Measurements from ENCODE around the gene TKT. TPM values are rescaled to one million over a fixed set of nuclear protein-coding genes. Genes with fewer than 3 reads are reported as not detected.
A peak's percentile ranks its signal among the peaks of the same experiment; 100 is the strongest.

TKT gene, protein sequence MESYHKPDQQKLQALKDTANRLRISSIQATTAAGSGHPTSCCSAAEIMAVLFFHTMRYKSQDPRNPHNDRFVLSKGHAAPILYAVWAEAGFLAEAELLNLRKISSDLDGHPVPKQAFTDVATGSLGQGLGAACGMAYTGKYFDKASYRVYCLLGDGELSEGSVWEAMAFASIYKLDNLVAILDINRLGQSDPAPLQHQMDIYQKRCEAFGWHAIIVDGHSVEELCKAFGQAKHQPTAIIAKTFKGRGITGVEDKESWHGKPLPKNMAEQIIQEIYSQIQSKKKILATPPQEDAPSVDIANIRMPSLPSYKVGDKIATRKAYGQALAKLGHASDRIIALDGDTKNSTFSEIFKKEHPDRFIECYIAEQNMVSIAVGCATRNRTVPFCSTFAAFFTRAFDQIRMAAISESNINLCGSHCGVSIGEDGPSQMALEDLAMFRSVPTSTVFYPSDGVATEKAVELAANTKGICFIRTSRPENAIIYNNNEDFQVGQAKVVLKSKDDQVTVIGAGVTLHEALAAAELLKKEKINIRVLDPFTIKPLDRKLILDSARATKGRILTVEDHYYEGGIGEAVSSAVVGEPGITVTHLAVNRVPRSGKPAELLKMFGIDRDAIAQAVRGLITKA
- polyA plus RNA-seq (2011; rRNA removed) (628 and 740 TPM in 2 replicates), polyA plus RNA-seq (2017; fragmentation: RNase III; extraction: RNeasy Plus Mini Kit Qiagen cat#74134 plus additional on column Dnase treatment) (1,284 to 1,468 TPM (median 1,457 TPM) in 3 replicates), polyA minus RNA-seq (2011; rRNA and poly(A)+ RNA removed) (615 and 777 TPM in 2 replicates)
- 788 and 1,278 TPM in 2 replicates for polyA plus RNA-seq (2012; cell fraction: cytosol; rRNA removed)
- 1,392 and 1,832 TPM in 2 replicates for polyA plus RNA-seq (2012; cell fraction: nucleus; rRNA removed)

DNA sequence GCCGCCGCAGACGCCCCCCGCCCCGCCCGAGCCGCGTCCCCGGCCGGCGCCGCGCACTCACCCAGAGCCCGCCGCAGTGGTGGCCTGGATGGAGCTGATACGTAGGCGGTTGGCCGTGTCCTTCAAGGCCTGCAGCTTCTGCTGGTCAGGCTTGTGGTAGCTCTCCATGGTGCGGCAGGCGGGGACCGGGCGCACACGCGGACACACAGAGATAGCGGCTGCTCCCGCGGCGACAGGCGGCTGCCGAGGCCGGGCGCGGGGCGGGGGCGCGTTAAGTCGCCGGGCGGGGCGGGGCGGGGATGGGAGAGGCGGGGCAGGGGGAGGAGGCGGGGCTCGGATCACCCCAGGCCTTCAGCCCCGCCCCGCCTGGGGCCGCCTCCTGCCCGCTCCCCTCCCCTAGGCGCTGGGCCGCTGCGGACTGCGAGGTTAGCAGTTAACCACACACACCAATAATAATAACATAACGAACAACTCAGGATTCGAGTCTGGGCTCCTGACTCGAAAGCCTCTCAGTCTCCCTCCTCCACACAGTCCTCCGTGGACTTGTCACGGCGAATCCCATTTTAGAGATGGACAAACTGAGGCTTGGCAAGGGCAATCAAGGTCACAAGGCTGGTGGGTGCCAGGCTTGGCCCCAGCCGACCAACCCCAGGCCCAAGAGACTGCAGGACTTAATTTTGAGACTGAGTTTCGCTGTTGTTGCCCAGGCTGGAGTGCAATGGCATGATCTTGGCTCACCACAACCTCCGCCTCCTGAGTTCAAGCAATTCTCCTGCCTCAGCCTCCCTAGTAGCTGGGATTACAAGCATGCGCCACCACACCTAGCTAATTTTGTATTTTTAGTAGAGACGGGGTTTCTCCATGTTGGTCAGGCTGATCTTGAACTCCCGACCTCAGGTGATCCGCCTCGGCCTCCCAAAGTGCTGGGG, at the start of gene TKT:
Gene TKT (minus strand): TSS at position 248 of the 929 bp plus-strand sequence. CDS start 80 bp downstream, at position 168.
- WGBS (ENCODE audit: missing lambda C conversion rate), result 51% methylated on average over 13 of the region's 66 CpGs
- Histone ChIP-seq H3K9me3 (no peaks in the 10 kb centered on the region), H3K27ac (peak within 1 kb of the TSS; percentile 99 to 100), H3K4me1 (peaks cover 29% of the 10 kb centered on the region), H3K4me2 (peak within 1 kb of the TSS; percentile 74), H3K4me3 (peak within 1 kb of the TSS; percentile 100)
- ATAC-seq (peak; percentile 65 to 67), FAIRE-seq (no peak), DNase-seq (ENCODE audit: low read depth in 1 of 2, low spot score in 1 of 2) (peak; percentile 67 to 82)
- ChIA-PET POLR2A (interaction anchor here (0.6 to 2.9 kb wide), 7 partner anchors 8 to 32 kb away, joined by 3 to 22 read pairs (median 4); no protein-coding TSS in a partner anchor), CTCF (interaction anchor here (0.6 to 2.0 kb wide), 5 partner anchors 9 to 29 kb away, joined by 3 to 8 read pairs (median 3); no protein-coding TSS in a partner anchor)
- TF ChIP-seq, protein P1, sequence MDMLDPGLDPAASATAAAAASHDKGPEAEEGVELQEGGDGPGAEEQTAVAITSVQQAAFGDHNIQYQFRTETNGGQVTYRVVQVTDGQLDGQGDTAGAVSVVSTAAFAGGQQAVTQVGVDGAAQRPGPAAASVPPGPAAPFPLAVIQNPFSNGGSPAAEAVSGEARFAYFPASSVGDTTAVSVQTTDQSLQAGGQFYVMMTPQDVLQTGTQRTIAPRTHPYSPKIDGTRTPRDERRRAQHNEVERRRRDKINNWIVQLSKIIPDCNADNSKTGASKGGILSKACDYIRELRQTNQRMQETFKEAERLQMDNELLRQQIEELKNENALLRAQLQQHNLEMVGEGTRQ (IDR thresholded peaks at IDR 0.05), result no peak
- TF ChIP-seq, protein P2, sequence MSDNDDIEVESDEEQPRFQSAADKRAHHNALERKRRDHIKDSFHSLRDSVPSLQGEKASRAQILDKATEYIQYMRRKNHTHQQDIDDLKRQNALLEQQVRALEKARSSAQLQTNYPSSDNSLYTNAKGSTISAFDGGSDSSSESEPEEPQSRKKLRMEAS (IDR thresholded peaks at IDR 0.05), result peak; percentile 36; the same call in 1 of the 2 replicates
- peak; percentile 98 for TF ChIP-seq CHD4 (IDR thresholded peaks at IDR 0.05; ENCODE audit: borderline replicate concordance)
- TF ChIP-seq, protein P3, sequence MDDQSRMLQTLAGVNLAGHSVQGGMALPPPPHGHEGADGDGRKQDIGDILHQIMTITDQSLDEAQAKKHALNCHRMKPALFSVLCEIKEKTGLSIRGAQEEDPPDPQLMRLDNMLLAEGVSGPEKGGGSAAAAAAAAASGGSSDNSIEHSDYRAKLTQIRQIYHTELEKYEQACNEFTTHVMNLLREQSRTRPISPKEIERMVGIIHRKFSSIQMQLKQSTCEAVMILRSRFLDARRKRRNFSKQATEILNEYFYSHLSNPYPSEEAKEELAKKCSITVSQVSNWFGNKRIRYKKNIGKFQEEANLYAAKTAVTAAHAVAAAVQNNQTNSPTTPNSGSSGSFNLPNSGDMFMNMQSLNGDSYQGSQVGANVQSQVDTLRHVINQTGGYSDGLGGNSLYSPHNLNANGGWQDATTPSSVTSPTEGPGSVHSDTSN (IDR thresholded peaks at IDR 0.05), result 0 out of 2 replicates have a peak, but pooled peaks have one; percentile 35
- TF ChIP-seq PHF8 (IDR thresholded peaks at IDR 0.05; ENCODE audit: borderline replicate concordance, low read depth), result peak; percentile 45; the same call in 1 of the 2 replicates
- TF ChIP-seq RAD21 (conservative IDR thresholded peaks at IDR 0.05 in 1 of 2, IDR thresholded peaks at IDR 0.05 in 1 of 2), result no peak
- TF ChIP-seq EHMT2 (IDR thresholded peaks at IDR 0.05; ENCODE audit: low read depth), result no peak
- TF ChIP-seq RARB (CRISPR knock-in tag; IDR thresholded peaks at IDR 0.05), result no peak
- no peak for TF ChIP-seq FOSB (CRISPR knock-in tag; IDR thresholded peaks at IDR 0.05)
- no peak for TF ChIP-seq NPAS2 (CRISPR knock-in tag; IDR thresholded peaks at IDR 0.05; ENCODE audit: borderline replicate concordance)
- peak; percentile 100 for TF ChIP-seq ESRRA (IDR thresholded peaks at IDR 0.05; ENCODE audit: borderline replicate concordance, low read length)
- TF ChIP-seq, protein P4, sequence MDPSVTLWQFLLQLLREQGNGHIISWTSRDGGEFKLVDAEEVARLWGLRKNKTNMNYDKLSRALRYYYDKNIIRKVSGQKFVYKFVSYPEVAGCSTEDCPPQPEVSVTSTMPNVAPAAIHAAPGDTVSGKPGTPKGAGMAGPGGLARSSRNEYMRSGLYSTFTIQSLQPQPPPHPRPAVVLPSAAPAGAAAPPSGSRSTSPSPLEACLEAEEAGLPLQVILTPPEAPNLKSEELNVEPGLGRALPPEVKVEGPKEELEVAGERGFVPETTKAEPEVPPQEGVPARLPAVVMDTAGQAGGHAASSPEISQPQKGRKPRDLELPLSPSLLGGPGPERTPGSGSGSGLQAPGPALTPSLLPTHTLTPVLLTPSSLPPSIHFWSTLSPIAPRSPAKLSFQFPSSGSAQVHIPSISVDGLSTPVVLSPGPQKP (IDR thresholded peaks at IDR 0.05; ENCODE audit: low read depth, low read length), result no peak
- TF ChIP-seq POLR2A (IDR thresholded peaks at IDR 0.05; ENCODE audit: low read length), result peak; percentile 99
- TF ChIP-seq SREBF2 (IDR thresholded peaks at IDR 0.05), result no peak
- TF ChIP-seq, protein P5, sequence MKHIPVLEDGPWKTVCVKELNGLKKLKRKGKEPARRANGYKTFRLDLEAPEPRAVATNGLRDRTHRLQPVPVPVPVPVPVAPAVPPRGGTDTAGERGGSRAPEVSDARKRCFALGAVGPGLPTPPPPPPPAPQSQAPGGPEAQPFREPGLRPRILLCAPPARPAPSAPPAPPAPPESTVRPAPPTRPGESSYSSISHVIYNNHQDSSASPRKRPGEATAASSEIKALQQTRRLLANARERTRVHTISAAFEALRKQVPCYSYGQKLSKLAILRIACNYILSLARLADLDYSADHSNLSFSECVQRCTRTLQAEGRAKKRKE (CRISPR knock-in tag; IDR thresholded peaks at IDR 0.05; ENCODE audit: low read depth), result no peak
- TF ChIP-seq, protein P6, sequence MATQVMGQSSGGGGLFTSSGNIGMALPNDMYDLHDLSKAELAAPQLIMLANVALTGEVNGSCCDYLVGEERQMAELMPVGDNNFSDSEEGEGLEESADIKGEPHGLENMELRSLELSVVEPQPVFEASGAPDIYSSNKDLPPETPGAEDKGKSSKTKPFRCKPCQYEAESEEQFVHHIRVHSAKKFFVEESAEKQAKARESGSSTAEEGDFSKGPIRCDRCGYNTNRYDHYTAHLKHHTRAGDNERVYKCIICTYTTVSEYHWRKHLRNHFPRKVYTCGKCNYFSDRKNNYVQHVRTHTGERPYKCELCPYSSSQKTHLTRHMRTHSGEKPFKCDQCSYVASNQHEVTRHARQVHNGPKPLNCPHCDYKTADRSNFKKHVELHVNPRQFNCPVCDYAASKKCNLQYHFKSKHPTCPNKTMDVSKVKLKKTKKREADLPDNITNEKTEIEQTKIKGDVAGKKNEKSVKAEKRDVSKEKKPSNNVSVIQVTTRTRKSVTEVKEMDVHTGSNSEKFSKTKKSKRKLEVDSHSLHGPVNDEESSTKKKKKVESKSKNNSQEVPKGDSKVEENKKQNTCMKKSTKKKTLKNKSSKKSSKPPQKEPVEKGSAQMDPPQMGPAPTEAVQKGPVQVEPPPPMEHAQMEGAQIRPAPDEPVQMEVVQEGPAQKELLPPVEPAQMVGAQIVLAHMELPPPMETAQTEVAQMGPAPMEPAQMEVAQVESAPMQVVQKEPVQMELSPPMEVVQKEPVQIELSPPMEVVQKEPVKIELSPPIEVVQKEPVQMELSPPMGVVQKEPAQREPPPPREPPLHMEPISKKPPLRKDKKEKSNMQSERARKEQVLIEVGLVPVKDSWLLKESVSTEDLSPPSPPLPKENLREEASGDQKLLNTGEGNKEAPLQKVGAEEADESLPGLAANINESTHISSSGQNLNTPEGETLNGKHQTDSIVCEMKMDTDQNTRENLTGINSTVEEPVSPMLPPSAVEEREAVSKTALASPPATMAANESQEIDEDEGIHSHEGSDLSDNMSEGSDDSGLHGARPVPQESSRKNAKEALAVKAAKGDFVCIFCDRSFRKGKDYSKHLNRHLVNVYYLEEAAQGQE (IDR thresholded peaks at IDR 0.05), result peak; percentile 59
- no peak for TF ChIP-seq CBX8 (IDR thresholded peaks at IDR 0.05)
- TF ChIP-seq TP53 (CRISPR knock-in tag; IDR thresholded peaks at IDR 0.05), result no peak
- TF ChIP-seq SMC3 (IDR thresholded peaks at IDR 0.05), result no peak
- TF ChIP-seq EHF (CRISPR knock-in tag; IDR thresholded peaks at IDR 0.05), result no peak
- TF ChIP-seq RCOR1 (IDR thresholded peaks at IDR 0.05; ENCODE audit: low read depth, low read length), result peak; percentile 80; the same call in 1 of the 2 replicates
- TF ChIP-seq ZFP36 (IDR thresholded peaks at IDR 0.05; ENCODE audit: borderline replicate concordance, partially characterized antibody), result no peak
- TF ChIP-seq HDAC2 (IDR thresholded peaks at IDR 0.05), result peak; percentile 97
- TF ChIP-seq, protein P7, sequence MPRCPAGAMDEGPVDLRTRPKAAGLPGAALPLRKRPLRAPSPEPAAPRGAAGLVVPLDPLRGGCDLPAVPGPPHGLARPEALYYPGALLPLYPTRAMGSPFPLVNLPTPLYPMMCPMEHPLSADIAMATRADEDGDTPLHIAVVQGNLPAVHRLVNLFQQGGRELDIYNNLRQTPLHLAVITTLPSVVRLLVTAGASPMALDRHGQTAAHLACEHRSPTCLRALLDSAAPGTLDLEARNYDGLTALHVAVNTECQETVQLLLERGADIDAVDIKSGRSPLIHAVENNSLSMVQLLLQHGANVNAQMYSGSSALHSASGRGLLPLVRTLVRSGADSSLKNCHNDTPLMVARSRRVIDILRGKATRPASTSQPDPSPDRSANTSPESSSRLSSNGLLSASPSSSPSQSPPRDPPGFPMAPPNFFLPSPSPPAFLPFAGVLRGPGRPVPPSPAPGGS (IDR thresholded peaks at IDR 0.05), result peak; percentile 87; the same call in 1 of the 3 replicates
- no peak for TF ChIP-seq ZSCAN20 (CRISPR knock-in tag; IDR thresholded peaks at IDR 0.05)
- TF ChIP-seq ZNF302 (CRISPR knock-in tag; IDR thresholded peaks at IDR 0.05), result no peak

Measured in A549 (cell line).